Stimulated activated CD4-positive, alpha-beta T cell treated with anti-CD3 and anti-CD28 coated beads, Interleukin-1b, Interleukin-23, amount 100 ng/mL, for 48 hours (primary cell): ENCODE results near the gene RAB5B.
"Not testable (repeated sequence)": the region's sequence is repeated elsewhere in the genome, so short reads cannot be mapped to it uniquely, and the experiment has no call there.

Experiments used
- DNase-seq: peaks from one replicate; pipeline ENCODE4 v3.0.0-alpha.2; 2020

Gene RAB5B

DNA sequence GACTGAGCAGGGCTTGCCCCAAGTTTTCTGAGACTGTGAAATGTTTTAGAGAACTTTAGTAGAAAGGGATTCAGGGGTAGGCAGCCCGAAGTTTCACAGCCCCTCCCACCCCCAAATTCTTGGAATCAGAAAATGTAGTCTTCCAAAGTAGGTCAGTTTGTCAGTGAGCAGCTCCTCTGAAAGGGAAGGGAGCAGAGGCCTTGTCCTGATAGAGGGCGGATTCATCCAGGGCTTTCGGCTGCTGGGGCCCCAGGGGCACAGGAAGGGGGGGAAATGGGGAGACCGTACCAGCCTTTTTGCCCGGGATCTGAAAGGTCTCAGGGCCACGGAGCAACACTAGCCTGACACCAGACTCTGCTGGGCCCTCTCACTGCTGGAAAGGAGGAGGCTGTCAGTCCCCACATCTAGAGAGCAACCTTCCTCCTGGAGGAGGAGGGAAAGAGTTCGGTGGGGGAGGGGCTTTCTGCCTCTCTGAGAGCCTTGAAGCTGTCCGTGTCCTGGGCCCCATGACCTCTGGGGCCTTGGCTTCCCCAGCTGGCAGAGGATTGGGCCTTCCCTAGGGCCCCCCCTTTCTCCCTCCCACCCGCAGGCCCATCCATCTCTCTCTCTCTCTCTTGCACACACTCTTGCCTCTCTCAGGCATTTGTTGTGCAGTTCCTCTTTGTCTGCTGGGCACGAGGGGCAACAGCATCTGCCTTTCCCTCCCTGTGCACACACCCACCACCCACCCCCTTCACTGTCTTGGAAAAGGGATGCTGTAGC is 46.7 kb downstream of the RAB5B start, which contains the start of gene IKZF4:
Gene IKZF4, plus strand, starts transcription at position 621 of the 762 bp plus-strand sequence. CDS start 451 bp downstream, outside the sequence.
- DNase-seq: no peak

DNA sequence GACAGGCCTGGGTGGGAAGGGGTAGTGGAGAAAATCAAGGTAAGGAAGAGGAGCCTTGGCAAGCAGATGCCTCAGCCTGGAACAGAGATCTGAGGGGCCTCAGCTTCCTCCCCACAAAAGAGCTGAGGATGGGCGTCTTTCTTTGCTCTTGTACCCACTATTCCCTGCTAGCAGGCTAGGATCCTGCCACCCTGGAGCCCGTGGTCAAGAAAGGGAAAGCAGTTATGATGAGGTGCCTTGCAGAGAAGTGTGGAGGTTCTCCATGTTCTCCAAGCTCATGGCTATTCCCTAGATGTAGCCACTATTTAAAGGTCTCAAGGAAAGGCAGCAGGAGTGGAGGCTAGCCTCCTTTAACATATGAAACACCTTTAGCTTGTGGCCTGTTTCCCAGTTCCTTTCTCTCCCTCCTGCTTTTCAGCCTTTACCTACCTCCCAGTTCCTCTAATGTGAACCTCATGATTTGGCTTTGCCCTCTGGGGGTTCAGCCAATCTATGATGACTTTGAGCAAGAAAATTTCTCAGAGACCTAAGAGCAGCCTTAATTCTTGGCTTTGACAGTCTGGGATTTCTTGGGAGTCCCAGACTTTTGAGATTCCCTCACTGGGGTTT is 48.1 kb downstream of the RAB5B start:
- DNase-seq: no peak

DNA sequence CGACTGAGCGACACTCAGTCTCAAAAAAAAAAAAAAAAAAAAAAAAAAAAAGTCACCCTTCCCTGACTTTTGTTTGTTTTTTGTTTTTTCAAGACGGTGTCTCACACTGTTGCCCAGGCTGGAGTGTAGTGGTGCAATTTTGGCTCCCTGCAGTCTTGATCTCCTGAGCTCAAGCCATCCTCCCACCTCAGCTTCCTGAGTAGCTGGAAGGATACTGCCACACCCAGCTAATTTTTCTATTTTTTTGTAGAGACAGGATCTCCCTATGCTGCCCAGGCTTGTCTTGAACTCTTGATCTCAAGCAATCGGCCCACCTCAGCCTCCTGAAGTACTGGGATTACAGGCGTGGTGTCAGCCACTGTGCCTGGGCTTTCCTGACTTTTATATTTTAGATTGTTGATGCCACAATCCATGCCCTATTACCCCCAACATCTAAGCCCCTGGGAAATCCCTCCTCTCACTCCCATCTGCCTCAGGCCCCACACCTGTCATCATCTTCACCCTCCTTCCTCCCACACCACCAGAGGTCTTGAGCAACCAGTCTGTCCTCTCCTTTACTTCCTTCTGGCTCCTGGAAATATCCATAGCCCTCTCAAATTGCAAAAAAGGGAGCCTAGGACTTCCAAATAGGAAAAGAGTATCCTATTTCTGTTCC is 54.8 kb downstream of the RAB5B start:
- no peak for DNase-seq

DNA sequence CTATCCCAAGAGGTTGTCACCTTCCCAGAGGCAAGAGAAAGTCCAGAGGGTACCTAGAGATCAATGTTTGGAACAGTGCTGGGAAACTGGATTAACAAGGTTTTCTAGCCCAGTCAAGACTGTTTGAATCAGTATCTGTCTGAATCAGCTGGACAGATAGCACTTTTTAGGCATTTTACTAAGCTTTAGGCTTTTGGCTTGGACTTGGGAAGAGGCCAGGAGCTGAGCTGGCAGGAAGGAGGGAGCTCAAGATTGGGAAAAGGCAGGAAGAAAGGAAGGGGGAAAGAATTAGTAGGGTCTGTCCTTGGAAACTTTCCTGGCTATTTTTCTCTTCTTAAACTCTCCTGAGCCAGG is 55.3 kb downstream of the RAB5B start:
- no peak for DNase-seq

DNA sequence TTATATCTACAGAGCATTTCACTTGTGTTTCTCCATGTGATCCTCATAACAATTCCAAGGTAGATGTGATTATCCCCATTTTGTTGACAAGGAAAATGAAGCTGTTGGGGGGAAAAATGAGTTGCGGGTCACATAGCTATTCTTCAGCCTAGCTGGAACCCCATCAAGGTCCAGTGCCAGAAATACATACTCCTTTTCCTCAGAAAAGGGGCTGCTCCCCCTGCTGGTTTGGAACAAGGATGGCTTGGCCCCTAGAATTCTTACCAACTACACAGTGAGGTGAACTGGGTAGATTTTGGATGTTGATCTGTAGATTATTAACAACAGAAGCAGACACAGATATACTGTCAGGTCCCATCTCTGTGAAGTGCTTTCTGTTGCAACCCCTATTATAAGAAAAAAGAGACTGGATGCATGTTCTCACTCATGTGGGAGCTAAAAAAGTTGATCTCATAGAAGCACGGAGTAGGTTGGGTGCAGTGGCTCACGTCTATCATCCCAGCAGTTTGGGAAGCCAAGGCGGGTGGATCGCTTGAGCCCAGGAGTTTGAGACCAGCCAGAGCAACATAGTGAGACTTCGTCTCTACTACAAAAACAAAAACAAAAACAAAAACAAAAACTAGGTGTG is 55.9 kb downstream of the RAB5B start:
- DNase-seq: no peak

DNA sequence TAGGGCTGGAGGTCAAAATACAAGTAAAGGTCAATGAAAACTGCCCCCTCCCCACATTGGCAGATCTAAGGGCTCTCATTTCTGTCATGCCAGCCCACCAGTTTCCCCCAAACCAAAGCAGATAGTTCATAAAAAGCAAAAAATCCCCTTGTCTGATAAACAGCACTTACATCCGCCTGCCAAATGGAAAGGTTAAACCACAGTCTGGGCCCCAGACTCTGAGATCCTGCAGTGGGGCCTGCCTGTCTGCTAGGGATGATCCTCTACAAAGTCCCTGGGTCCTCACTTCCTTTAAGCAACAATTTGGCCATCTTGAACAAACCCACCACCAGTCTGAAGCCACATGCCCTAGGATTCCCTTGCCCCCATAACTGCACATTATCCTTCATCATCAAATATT is 58.1 kb downstream of the RAB5B start:
- DNase-seq: no peak

DNA sequence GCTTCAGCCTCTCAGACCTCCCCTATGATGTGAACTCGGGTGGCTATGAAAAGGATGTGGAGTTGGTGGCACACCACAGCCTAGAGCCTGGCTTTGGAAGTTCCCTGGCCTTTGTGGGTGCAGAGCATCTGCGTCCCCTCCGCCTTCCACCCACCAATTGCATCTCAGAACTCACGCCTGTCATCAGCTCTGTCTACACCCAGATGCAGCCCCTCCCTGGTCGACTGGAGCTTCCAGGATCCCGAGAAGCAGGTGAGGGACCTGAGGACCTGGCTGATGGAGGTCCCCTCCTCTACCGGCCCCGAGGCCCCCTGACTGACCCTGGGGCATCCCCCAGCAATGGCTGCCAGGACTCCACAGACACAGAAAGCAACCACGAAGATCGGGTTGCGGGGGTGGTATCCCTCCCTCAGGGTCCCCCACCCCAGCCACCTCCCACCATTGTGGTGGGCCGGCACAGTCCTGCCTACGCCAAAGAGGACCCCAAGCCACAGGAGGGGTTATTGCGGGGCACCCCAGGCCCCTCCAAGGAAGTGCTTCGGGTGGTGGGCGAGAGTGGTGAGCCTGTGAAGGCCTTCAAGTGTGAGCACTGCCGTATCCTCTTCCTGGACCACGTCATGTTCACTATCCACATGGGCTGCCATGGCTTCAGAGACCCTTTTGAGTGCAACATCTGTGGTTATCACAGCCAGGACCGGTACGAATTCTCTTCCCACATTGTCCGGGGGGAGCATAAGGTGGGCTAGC is 60.9 kb downstream of the RAB5B start:
- no peak for DNase-seq

DNA sequence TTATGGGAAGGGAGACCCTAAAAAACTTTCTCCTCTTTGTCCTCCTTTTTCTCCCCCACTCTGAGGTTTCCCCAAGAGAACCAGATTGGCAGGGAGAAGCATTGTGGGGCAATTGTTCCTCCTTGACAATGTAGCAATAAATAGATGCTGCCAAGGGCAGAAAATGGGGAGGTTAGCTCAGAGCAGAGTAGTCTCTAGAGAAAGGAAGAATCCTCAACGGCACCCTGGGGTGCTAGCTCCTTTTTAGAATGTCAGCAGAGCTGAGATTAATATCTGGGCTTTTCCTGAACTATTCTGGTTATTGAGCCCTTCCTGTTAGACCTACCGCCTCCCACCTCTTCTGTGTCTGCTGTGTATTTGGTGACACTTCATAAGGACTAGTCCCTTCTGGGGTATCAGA is 63.3 kb downstream of the RAB5B start:
- DNase-seq: no peak

DNA sequence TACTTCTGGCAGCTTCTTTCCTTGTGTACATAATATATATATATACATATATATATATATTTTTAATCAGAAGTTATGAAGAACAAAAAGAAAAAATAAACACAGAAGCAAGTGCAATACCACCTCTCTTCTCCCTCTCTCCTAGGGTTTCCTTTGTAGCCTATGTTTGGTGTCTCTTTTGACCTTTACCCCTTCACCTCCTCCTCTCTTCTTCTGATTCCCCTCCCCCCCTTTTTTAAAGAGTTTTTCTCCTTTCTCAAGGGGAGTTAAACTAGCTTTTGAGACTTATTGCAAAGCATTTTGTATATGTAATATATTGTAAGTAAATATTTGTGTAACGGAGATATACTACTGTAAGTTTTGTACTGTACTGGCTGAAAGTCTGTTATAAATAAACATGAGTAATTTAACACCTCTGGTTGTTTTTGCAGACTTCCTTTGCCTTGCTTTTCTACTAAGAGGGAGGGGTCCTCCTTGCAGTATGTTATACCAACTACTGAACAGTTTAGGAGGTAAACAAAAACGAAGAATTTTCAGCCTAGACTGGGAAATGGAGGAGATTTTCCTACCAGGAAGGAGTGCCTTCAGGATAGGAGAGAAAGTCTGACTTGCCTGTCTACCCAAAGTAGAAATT is 64.3 kb downstream of the RAB5B start:
- no peak for DNase-seq

DNA sequence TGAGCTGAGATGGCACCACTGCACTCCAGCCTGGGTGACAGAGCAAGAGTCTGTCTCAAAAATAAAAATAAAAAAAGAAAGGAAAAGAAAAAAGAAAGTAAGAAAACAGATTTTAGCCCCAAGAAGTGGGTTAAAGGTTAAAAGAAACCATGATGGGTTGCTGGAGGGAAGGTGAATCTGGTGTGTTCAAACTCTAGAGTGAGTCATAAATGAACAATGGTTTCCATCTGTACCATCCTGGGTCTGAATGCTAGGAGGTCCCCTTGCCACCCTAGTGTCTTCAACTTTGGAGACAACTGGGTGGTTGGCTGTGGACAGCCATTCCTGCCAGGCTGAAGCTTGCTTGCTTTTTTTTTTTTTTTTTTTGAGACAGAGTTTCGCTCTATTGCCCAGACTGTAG is 66.3 kb downstream of the RAB5B start:
- peak; percentile 30 for DNase-seq

DNA sequence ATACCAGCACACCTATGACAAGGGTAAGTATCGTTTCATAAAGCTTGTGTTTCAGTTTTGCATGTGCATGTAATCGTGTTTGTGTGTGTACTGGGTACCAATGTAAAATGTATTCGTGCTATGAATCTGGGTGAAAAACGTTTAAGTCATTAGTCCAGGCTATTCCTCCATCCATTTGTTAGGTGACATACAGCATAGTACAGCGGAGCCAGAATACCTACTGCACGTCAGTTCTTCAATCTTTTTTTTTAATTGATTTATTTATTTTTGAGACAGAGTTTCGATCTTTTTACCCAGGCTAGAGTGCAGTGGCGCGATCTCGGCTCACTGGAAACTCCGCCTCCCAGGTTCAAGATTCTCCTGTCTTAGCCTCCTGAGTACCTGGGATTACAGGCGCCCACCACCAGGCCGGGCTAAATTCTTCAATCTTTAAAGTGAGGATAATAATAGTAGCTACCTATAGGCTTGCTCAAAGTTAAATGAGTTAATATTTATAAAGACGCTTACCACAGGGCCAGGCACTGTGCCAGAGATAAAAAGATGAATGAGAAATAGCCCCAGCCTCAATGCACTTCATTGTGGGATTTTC is 67.2 kb downstream of the RAB5B start:
- no peak for DNase-seq

DNA sequence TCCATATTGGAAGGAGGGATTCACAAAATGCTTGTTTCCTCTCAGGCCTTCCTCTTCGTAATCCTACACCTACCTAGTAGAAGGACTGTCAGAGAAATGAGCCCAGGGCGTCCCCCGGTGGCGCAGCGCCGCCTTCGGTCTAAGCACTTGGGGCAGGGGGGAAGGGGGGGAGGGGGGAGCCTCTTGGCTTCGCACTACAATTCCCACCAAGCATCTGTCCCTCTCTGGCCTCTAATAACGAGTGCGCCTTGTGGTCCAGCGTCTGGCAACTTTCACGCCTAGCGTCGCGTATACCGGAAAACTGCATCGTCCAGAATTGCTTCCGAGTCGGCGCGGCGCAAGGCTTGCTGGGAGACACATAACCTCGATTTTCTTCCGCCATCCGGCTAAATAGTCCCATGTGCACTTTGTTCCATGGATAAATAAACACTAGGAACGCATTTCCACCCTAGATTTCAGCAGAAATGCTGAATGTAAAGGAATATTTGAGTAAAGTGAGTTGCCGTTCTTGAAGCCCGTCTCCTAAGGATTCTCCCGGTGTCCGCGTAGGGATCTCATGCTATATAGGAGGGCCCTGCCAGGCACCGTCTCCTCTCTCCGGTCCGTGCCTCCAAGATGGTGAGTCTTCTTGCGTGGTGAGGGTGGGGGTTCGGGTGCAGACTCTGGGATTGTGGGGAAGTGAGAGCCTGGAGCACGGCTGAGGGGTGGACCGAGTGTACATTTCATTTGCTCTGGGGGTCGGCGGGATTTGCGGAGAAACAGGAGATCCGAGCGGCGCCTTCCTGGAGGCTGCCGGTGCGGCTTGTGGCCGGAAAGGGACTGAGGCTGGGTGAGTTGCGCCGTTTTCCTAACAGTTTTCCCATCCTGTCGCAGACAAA is 67.9 kb downstream of the RAB5B start, which contains the start of gene RPS26:
Gene RPS26, plus strand, starts transcription at position 367 of the 878 bp plus-strand sequence. Its CDS starts 249 bp downstream, at position 616.
- peak; percentile 96 for DNase-seq

DNA sequence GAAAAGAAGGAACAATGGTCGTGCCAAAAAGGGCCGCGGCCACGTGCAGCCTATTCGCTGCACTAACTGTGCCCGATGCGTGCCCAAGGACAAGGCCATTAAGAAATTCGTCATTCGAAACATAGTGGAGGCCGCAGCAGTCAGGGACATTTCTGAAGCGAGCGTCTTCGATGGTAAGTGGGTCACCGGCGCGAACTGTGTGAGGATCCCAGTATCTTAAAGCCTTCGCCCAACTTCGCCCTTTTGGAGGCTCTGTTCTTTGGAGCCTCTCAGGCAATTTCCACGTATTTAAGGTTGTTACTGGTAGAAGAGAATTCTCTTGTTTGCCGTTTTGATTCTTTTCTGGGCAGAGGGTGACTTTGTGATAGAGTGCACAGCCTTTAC is 68.5 kb downstream of the RAB5B start:
- DNase-seq: not testable (repeated sequence)

DNA sequence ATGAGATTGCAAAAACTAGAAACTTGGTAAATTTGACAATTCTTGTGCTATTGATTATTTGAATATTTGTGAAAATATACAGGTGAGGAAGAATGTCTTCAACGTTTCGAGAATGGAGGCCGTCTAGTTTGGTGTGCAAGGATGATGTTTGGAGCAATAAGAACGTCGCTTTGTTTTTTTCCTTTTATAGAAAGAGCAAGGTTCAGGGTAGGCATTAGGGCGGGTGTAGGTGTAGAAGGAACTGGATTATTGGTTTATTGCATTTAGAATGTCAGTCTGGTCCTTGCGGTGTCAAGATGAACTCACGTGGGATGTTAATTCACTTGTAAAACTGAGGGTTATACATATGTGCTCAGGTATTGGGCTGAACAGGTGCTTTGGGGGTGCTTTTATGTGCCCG is 69.0 kb downstream of the RAB5B start:
- no peak for DNase-seq
